ENCODE data around the gene COX6A1. TPM values are rescaled to one million over a fixed set of nuclear protein-coding genes. Genes with fewer than 3 reads are reported as not detected.

The COX6A1 gene
- total and polyA plus RNA-seq, 3 donors from 2014 or later: 485 to 563 (median 549) TPM

GRCh38 chr12:120453060-120453750 lies 15.3 kb downstream of the COX6A1 start:
- Histone ChIP-seq H3K36me3 (ENCODE audit: low read depth, missing control alignments) (no peaks in the 10 kb centered on the region), H3K27ac (no peak overlapping the region), H3K4me3 (no peak overlapping the region), H3K27me3 (no peaks in the 10 kb centered on the region), H3K4me1 (no peaks in the 10 kb centered on the region), H3K9me3 (no peaks in the 10 kb centered on the region)
- DNase-seq: no peak
- 86 to 94% methylated on average over 3 of the region's 3 CpGs for WGBS, 2 donors
- intact Hi-C loops (cut with DNase I; ENCODE audit: low total_unique reads): no loop called here
- TF ChIP-seq POLR2A (IDR thresholded peaks at IDR 0.05): no peak
- TF ChIP-seq, protein P1, sequence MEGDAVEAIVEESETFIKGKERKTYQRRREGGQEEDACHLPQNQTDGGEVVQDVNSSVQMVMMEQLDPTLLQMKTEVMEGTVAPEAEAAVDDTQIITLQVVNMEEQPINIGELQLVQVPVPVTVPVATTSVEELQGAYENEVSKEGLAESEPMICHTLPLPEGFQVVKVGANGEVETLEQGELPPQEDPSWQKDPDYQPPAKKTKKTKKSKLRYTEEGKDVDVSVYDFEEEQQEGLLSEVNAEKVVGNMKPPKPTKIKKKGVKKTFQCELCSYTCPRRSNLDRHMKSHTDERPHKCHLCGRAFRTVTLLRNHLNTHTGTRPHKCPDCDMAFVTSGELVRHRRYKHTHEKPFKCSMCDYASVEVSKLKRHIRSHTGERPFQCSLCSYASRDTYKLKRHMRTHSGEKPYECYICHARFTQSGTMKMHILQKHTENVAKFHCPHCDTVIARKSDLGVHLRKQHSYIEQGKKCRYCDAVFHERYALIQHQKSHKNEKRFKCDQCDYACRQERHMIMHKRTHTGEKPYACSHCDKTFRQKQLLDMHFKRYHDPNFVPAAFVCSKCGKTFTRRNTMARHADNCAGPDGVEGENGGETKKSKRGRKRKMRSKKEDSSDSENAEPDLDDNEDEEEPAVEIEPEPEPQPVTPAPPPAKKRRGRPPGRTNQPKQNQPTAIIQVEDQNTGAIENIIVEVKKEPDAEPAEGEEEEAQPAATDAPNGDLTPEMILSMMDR (IDR thresholded peaks at IDR 0.05): no peak

DNA sequence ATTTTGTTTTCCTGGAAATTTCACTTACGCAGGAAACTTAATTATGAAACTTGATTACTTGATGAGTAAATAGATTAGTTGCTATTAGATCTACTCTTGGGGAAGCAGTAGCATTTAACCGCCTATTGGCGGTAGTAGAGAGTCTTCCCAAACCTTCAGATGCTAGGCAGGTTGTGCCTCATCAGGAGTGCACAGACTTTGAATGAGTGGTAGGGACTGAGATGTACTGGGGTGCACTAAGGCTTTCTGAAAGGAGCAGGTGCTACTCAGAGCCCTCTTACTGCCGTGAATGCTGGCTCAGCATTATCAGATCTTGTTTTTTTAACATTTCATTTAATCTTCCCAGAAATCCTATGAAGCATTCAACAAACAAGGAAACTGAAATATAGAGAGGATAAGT lies 16.1 kb downstream of the COX6A1 start:
- DNase-seq: no peak
- no peak overlapping the region for H3K4me3 ChIP-seq
- WGBS, 2 donors: 59 to 73% methylated on average over 4 of the region's 4 CpGs
- no peaks in the 10 kb centered on the region for H3K9me3 ChIP-seq
- H3K27me3 ChIP-seq: no peaks in the 10 kb centered on the region
- intact Hi-C loops (cut with DNase I; ENCODE audit: low total_unique reads): no loop called here
- TF ChIP-seq POLR2A (IDR thresholded peaks at IDR 0.05): no peak
- TF ChIP-seq, protein P1 (IDR thresholded peaks at IDR 0.05): peak in 2 of 3 experiments; percentile 14 to 66
- H3K36me3 ChIP-seq (ENCODE audit: low read depth, missing control alignments): no peaks in the 10 kb centered on the region
- no peaks in the 10 kb centered on the region for H3K4me1 ChIP-seq
- no peak overlapping the region for H3K27ac ChIP-seq

DNA sequence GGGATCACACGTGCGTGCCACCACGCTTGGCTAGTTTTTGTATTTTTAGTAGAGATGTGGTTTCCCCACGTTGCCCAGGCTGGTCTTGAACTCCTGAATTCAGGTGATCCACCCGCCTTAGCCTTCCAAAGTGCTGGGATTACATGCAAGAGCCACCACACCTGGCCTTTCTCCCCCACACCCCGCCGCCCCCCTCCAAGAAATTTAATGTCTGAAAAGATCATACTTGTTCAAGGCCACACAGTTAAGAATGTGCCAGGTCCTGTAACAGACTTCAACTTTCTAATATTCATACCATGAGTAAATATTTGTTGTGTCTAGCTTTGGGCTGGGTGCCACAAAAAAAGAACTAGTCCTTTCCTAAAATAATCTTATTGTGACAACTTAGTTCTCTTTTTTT lies 17.4 kb downstream of the COX6A1 start:
- intact Hi-C loops (cut with DNase I; ENCODE audit: low total_unique reads): no loop called here
- H3K9me3 ChIP-seq: no peaks in the 10 kb centered on the region
- no peak overlapping the region for H3K27ac ChIP-seq
- no peaks in the 10 kb centered on the region for H3K27me3 ChIP-seq
- no peaks in the 10 kb centered on the region for H3K4me1 ChIP-seq
- DNase-seq: no peak
- H3K36me3 ChIP-seq (ENCODE audit: low read depth, missing control alignments): no peaks in the 10 kb centered on the region
- 81 to 85% methylated on average over 7 of the region's 7 CpGs for WGBS, 2 donors
- TF ChIP-seq, protein P1 (IDR thresholded peaks at IDR 0.05): no peak
- TF ChIP-seq POLR2A (IDR thresholded peaks at IDR 0.05): no peak
- no peak overlapping the region for H3K4me3 ChIP-seq

GRCh38 chr12:120457133-120457532 lies 19.2 kb downstream of the COX6A1 start:
- Histone ChIP-seq H3K36me3 (ENCODE audit: low read depth, missing control alignments) (no peaks in the 10 kb centered on the region), H3K4me3 (no peak overlapping the region), H3K27me3 (no peaks in the 10 kb centered on the region), H3K27ac (no peak overlapping the region), H3K9me3 (no peaks in the 10 kb centered on the region), H3K4me1 (no peaks in the 10 kb centered on the region)
- intact Hi-C loops (cut with DNase I; ENCODE audit: low total_unique reads): no loop called here
- TF ChIP-seq, protein P1 (IDR thresholded peaks at IDR 0.05): peak in 1 of 3 experiments; percentile 8
- TF ChIP-seq POLR2A (IDR thresholded peaks at IDR 0.05): no peak
- no peak for DNase-seq
- 61 to 68% methylated on average over 6 of the region's 6 CpGs for WGBS, 2 donors

DNA sequence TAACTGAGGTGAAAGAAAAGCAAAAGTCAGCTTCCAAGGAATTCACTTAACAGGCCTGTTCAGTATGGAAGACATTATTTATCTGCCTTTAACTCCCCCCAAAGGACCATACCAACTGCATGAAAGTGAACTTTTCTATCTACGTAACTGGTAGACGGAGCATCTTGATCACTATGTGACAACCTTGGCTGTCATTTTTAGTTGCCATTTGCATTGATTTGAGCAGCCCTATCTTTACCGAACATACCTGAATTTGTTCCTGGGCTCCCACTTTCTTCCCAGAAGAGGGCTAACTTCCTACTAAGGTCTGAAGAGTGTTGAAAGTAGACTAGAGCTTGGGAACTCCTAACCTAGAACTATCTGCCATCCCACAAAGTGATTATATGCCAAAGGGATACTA lies 22.2 kb downstream of the COX6A1 start:
- intact Hi-C loops (cut with DNase I; ENCODE audit: low total_unique reads): no loop called here
- no peaks in the 10 kb centered on the region for H3K36me3 ChIP-seq (ENCODE audit: low read depth, missing control alignments)

More for the DNA sequence above, 22.2 kb downstream of the COX6A1 start:
- WGBS, 2 donors: 82 to 96% methylated on average over 3 of the region's 3 CpGs
- Histone ChIP-seq H3K27me3 (no peaks in the 10 kb centered on the region), H3K27ac (peak overlapping the region in 1 of 2 donors; percentile 10), H3K9me3 (no peaks in the 10 kb centered on the region), H3K4me3 (no peak overlapping the region), H3K4me1 (no peaks in the 10 kb centered on the region)
- no peak for DNase-seq
- TF ChIP-seq POLR2A (IDR thresholded peaks at IDR 0.05): no peak

All from testis (tissue), 3 donors.